GM19193 (cell line): ENCODE results near the gene FKBP11.
A peak's percentile ranks its signal among the peaks of the same experiment; 100 is the strongest.

Source experiments
- POLR2A ChIP-seq: IDR thresholded peaks from 4 replicates; pipeline ENCODE4 v1.6.1; 2011; ENCODE audit not compliant: insufficient read depth, insufficient read length; ENCODE audit errors: extremely low read depth

FKBP11 gene

GRCh38 chr12:48925304-48926011 lies at the start of gene FKBP11:
Gene FKBP11 (minus strand): TSS chr12:48925492. CDS start chr12:48925428, 64 bp downstream.
- peak; percentile 82 for TF ChIP-seq POLR2A

GRCh38 chr12:48973941-48974673 lies 48.8 kb upstream of the FKBP11 start:
- no peak for TF ChIP-seq POLR2A

GRCh38 chr12:48973531-48973930 lies 48.2 kb upstream of the FKBP11 start:
- no peak for TF ChIP-seq POLR2A

GRCh38 chr12:48972952-48973483 lies 47.7 kb upstream of the FKBP11 start:
- no peak for TF ChIP-seq POLR2A

GRCh38 chr12:48972213-48972951 lies 47.1 kb upstream of the FKBP11 start:
- TF ChIP-seq POLR2A: no peak

GRCh38 chr12:48970702-48971334 lies 45.5 kb upstream of the FKBP11 start:
- TF ChIP-seq POLR2A: no peak

GRCh38 chr12:48969833-48970701 lies 44.8 kb upstream of the FKBP11 start:
- no peak for TF ChIP-seq POLR2A

- TF ChIP-seq POLR2A: no peak
Observed at GRCh38 chr12:48969160-48969771, 44.0 kb upstream of the FKBP11 start.

GRCh38 chr12:48968467-48968866 lies 43.2 kb upstream of the FKBP11 start:
- TF ChIP-seq POLR2A: no peak

- TF ChIP-seq POLR2A: no peak
Observed at GRCh38 chr12:48967991-48968390, 42.7 kb upstream of the FKBP11 start.

- TF ChIP-seq POLR2A: no peak
Observed at GRCh38 chr12:48966177-48966895, 41.0 kb upstream of the FKBP11 start.

- TF ChIP-seq POLR2A: no peak
Observed at GRCh38 chr12:48965298-48965838, 40.1 kb upstream of the FKBP11 start.

- TF ChIP-seq POLR2A: no peak
Observed at GRCh38 chr12:48961801-48962200, 36.5 kb upstream of the FKBP11 start.

- no peak for TF ChIP-seq POLR2A
Observed at GRCh38 chr12:48961331-48961730, 36.0 kb upstream of the FKBP11 start.
